WTC11 (cell line): Measurements from ENCODE around the gene SYNRG. TPM values are rescaled to one million over a fixed set of nuclear protein-coding genes. Genes with fewer than 3 reads are reported as not detected.
A peak's percentile ranks its signal among the peaks of the same experiment; 100 is the strongest.

Source experiments
- ATAC-seq: fragments of 200-7000 bp; cut with Tn5 transposase; 2 replicates; pipeline ENCODE4 v1.10.0; 2021; ENCODE audit warnings: mild to moderate bottlenecking, moderate library complexity
- CTCF ChIA-PET: fragments of 300-600 bp; sonication (Branson Sonifier 250); formaldehyde crosslinking; loops from one replicate; lab custom pipeline; 2021; ENCODE audit warnings: antibody characterized with exemption; lab: Charles Lee
- POLR2A ChIA-PET: fragments of 350-600 bp; sonication (Branson Sonifier 250); formaldehyde crosslinking; loops from one replicate; lab custom pipeline; 2021; ENCODE audit warnings: antibody characterized with exemption; lab: Charles Lee
- DNase-seq: peaks from one replicate; pipeline ENCODE4 v3.0.0; 2021; ENCODE audit warnings: low spot score
- H3K27ac Mint-ChIP-seq: 2 replicates; pipeline ENCODE4 v1.8.0; 2021; ENCODE audit warnings: mixed read lengths
- H3K27me3 Mint-ChIP-seq: 2 replicates; pipeline ENCODE4 v1.8.0; 2021; ENCODE audit warnings: low read depth, mild to moderate bottlenecking, moderate library complexity, mixed read lengths
- H3K36me3 Mint-ChIP-seq: 2 replicates; pipeline ENCODE4 v1.8.0; 2021; ENCODE audit warnings: mixed read lengths
- H3K4me1 Mint-ChIP-seq: 2 replicates; pipeline ENCODE4 v1.8.0; 2022; ENCODE audit warnings: mixed read lengths
- H3K4me3 Mint-ChIP-seq: 2 replicates; pipeline ENCODE4 v1.8.0; 2021; ENCODE audit warnings: mild to moderate bottlenecking, moderate library complexity, mixed read lengths
- H3K9me3 Mint-ChIP-seq: 2 replicates; pipeline ENCODE4 v1.8.0; 2021; ENCODE audit warnings: mixed read lengths
- FOXK1 ChIP-seq: sonication (generic); formaldehyde crosslinking; IDR thresholded peaks from 2 replicates; pipeline ENCODE4 v1.8.0; 2022; ENCODE audit warnings: mild to moderate bottlenecking, moderate library complexity, missing genetic modification reagents
- FOXP4 ChIP-seq: sonication (generic); formaldehyde crosslinking; IDR thresholded peaks from 2 replicates; pipeline ENCODE4 v1.8.0; 2022; ENCODE audit warnings: mild to moderate bottlenecking, missing genetic modification reagents
- GABPB1 ChIP-seq: sonication (generic); formaldehyde crosslinking; IDR thresholded peaks from 2 replicates; pipeline ENCODE4 v1.8.1; 2023; ENCODE audit warnings: mild to moderate bottlenecking, missing genetic modification reagents
- JAZF1 ChIP-seq: fragments of 250-450 bp; sonication (Bioruptor Pico); IDR thresholded peaks from 2 replicates; pipeline ENCODE4 v1.9.0; 2021; ENCODE audit warnings: moderate library complexity, mild to moderate bottlenecking, inconsistent platforms
- JUN ChIP-seq: sonication (generic); formaldehyde crosslinking; IDR thresholded peaks from 2 replicates; pipeline ENCODE4 v1.8.0; 2023; ENCODE audit warnings: mild to moderate bottlenecking, missing genetic modification reagents
- NFE2L1 ChIP-seq: sonication (generic); formaldehyde crosslinking; IDR thresholded peaks from 2 replicates; pipeline ENCODE4 v1.8.1; 2023; ENCODE audit warnings: missing genetic modification reagents
- NR2C2 ChIP-seq: sonication (generic); formaldehyde crosslinking; IDR thresholded peaks from 2 replicates; pipeline ENCODE4 v1.8.0; 2022; ENCODE audit warnings: mild to moderate bottlenecking, missing genetic modification reagents
- OVOL2 ChIP-seq: fragments of 250-450 bp; sonication (Bioruptor Pico); IDR thresholded peaks from 2 replicates; pipeline ENCODE4 v1.9.0; 2021; ENCODE audit warnings: mild to moderate bottlenecking, borderline replicate concordance
- SMAD3 ChIP-seq: sonication (generic); formaldehyde crosslinking; IDR thresholded peaks from 2 replicates; pipeline ENCODE4 v1.8.0; 2022; ENCODE audit warnings: missing genetic modification reagents, mild to moderate bottlenecking, borderline replicate concordance
- ZMAT4 ChIP-seq: fragments of 250-450 bp; sonication (Bioruptor Pico); IDR thresholded peaks from 2 replicates; pipeline ENCODE4 v1.9.0; 2021; ENCODE audit warnings: mild to moderate bottlenecking
- ZNF121 ChIP-seq: sonication (generic); formaldehyde crosslinking; IDR thresholded peaks from 2 replicates; pipeline ENCODE4 v1.8.0; 2023; ENCODE audit warnings: missing genetic modification reagents
- ZNF232 ChIP-seq: sonication (generic); formaldehyde crosslinking; IDR thresholded peaks from 2 replicates; pipeline ENCODE4 v1.8.0; 2022; ENCODE audit warnings: mild to moderate bottlenecking, missing genetic modification reagents
- ZNF263 ChIP-seq: sonication (generic); formaldehyde crosslinking; IDR thresholded peaks from 2 replicates; pipeline ENCODE4 v1.8.1; 2022; ENCODE audit warnings: low read depth, mild to moderate bottlenecking, moderate library complexity, missing genetic modification reagents
- total RNA-seq: library from RNA; stranded (reverse); gene quantifications from 3 replicates; pipeline ENCODE4 v1.2.3, GENCODE V29; 2021
- TF ChIP-seq, protein P1 (sequence below): sonication (generic); formaldehyde crosslinking; conservative IDR thresholded peaks from 2 replicates; pipeline ENCODE4 v1.8.1; 2022; ENCODE audit warnings: mild to moderate bottlenecking, missing genetic modification reagents
- TF ChIP-seq, protein P2 (sequence below): sonication (generic); formaldehyde crosslinking; IDR thresholded peaks from 2 replicates; pipeline ENCODE4 v1.8.0; 2023; ENCODE audit warnings: missing genetic modification reagents
- TF ChIP-seq, protein P3 (sequence below): sonication (generic); formaldehyde crosslinking; IDR thresholded peaks from 2 replicates; pipeline ENCODE4 v1.8.0; 2022; ENCODE audit warnings: mild to moderate bottlenecking, missing genetic modification reagents
- TF ChIP-seq, protein P4 (sequence below): sonication (generic); formaldehyde crosslinking; IDR thresholded peaks from 2 replicates; pipeline ENCODE4 v1.8.1; 2023; ENCODE audit warnings: mild to moderate bottlenecking, missing genetic modification reagents, moderate library complexity

Gene SYNRG
- total RNA-seq, 1 experiment from 2014 or later: 31.3 TPM

DNA sequence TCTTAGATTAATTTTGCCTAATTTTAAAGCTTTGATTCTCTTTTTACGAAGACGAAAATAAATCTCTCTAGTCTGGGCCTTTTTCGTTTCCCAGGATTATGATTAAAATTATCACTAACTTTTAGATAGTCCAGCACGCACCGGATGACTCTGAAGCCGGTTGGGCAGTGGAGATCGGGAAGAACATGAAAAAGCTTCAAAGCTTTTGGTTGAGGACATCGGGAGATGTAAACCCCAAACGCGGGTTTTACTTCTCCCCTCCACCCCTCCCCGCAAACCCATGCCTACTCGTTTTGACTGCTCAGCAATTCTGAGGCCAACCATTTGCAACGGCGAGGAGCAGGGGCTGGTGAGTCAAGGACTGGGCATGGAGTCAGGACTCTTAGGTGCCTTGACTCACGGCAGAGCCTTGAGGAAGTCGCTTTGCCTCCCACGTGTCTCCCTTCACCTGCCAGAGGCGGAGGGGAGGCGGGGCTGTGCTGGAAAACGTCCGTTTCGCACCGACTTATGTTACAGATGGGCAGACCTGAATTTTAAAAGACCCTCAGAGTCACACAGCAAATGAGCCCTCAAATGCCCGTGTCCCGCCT, 120.5 kb downstream of the SYNRG start:
- ChIA-PET POLR2A (interaction anchor here (0.6 to 1.3 kb wide), 2 partner anchors 120 to 121 kb away, joined by 4 to 5 read pairs; partner anchors contain the start of gene SYNRG), CTCF (interaction anchor here (0.6 to 1.0 kb wide), 4 partner anchors 18 to 120 kb away, joined by 3 to 4 read pairs (median 4); partner anchors contain the start of gene SYNRG)
- peak; percentile 55 for ATAC-seq
- DNase-seq: peak; percentile 79
- Mint-ChIP-seq H3K27me3 (peaks cover 4% of the 10 kb centered on the region; the same call in 1 of the 2 replicates), H3K4me3 (peak overlapping the region; percentile 82), H3K4me1 (peaks cover 40% of the 10 kb centered on the region), H3K27ac (peak overlapping the region; percentile 41; the same call in 1 of the 2 replicates)
- TF ChIP-seq JUN (CRISPR knock-in tag): no peak
- TF ChIP-seq ZMAT4 (CRISPR knock-in tag): no peak
- TF ChIP-seq, protein P1, sequence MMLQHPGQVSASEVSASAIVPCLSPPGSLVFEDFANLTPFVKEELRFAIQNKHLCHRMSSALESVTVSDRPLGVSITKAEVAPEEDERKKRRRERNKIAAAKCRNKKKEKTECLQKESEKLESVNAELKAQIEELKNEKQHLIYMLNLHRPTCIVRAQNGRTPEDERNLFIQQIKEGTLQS (CRISPR knock-in tag): no peak
- TF ChIP-seq FOXP4 (CRISPR knock-in tag): peak; percentile 51; the same call in 1 of the 2 replicates
- TF ChIP-seq JAZF1 (CRISPR knock-in tag): no peak
- 0 out of 2 replicates have a peak, but pooled peaks have one; percentile 9 for TF ChIP-seq ZNF232
- no peak for TF ChIP-seq ZNF121 (CRISPR knock-in tag)
- no peak for TF ChIP-seq NR2C2 (CRISPR knock-in tag)
- 0 out of 2 replicates have a peak, but pooled peaks have one; percentile 7 for TF ChIP-seq GABPB1 (CRISPR knock-in tag)
- TF ChIP-seq SMAD3 (CRISPR knock-in tag): peak; percentile 29; the same call in 1 of the 2 replicates
- TF ChIP-seq, protein P2, sequence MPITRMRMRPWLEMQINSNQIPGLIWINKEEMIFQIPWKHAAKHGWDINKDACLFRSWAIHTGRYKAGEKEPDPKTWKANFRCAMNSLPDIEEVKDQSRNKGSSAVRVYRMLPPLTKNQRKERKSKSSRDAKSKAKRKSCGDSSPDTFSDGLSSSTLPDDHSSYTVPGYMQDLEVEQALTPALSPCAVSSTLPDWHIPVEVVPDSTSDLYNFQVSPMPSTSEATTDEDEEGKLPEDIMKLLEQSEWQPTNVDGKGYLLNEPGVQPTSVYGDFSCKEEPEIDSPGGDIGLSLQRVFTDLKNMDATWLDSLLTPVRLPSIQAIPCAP (CRISPR knock-in tag): 0 out of 2 replicates have a peak, but pooled peaks have one; percentile 30
- TF ChIP-seq, protein P3, sequence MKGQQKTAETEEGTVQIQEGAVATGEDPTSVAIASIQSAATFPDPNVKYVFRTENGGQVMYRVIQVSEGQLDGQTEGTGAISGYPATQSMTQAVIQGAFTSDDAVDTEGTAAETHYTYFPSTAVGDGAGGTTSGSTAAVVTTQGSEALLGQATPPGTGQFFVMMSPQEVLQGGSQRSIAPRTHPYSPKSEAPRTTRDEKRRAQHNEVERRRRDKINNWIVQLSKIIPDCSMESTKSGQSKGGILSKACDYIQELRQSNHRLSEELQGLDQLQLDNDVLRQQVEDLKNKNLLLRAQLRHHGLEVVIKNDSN (CRISPR knock-in tag): peak; percentile 67; the same call in 1 of the 2 replicates
- no peak for TF ChIP-seq ZNF263 (CRISPR knock-in tag)
- peak; percentile 19; the same call in 1 of the 2 replicates for TF ChIP-seq FOXK1 (CRISPR knock-in tag)
- no peak for TF ChIP-seq OVOL2 (CRISPR knock-in tag)
- TF ChIP-seq, protein P4, sequence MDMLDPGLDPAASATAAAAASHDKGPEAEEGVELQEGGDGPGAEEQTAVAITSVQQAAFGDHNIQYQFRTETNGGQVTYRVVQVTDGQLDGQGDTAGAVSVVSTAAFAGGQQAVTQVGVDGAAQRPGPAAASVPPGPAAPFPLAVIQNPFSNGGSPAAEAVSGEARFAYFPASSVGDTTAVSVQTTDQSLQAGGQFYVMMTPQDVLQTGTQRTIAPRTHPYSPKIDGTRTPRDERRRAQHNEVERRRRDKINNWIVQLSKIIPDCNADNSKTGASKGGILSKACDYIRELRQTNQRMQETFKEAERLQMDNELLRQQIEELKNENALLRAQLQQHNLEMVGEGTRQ: peak; percentile 68
- TF ChIP-seq, all 79 proteins: peak for 8
- Mint-ChIP-seq H3K9me3 (no peaks in the 10 kb centered on the region), H3K36me3 (0 out of 2 replicates have a peak, but pooled peaks cover 4% of the 10 kb centered on the region)

DNA sequence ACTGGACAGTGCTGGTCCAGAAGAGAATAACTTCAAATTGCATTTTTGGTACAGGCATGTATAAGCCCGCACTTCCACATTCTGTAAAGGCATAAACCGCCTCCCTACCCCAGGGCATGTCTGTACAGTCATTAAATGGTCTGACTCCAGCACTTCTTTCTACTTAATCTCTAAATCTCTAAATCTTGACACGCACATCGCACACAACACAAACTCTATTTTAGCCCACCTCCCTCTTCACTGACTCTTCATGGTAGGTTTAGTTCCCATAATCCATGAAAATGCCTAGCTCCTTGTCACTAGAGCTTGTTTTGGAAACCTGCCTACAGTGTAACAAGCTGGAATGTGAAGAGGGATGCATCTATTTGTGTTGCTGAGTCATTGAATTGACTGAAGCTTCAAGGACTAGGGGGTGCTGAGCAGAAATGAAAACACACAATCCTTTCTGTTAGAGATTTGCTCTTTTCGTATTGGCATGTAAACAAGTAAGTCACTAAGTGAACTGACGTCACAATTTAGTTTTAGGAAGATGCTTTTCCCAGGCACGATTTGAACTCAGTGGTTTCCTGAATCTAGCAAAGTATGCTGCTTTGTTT, 121.1 kb downstream of the SYNRG start:
- peak overlapping the region; percentile 82 for H3K4me3 Mint-ChIP-seq
- peak overlapping the region; percentile 41; the same call in 1 of the 2 replicates for H3K27ac Mint-ChIP-seq
- H3K4me1 Mint-ChIP-seq: peaks cover 46% of the 10 kb centered on the region
- ChIA-PET CTCF (interaction anchor here (0.6 to 1.0 kb wide), 3 partner anchors 19 to 102 kb away, joined by 3 to 4 read pairs (median 3); no protein-coding TSS in a partner anchor), POLR2A (interaction anchor here (1.3 kb wide), 1 partner anchor 121 kb away, joined by 5 read pairs; the partner anchor contains the start of gene SYNRG)
- H3K9me3 Mint-ChIP-seq: no peaks in the 10 kb centered on the region
- TF ChIP-seq GABPB1 (CRISPR knock-in tag): peak; percentile 61
- peak; percentile 75; the same call in 1 of the 2 replicates for TF ChIP-seq NFE2L1 (CRISPR knock-in tag)
- no peak for TF ChIP-seq ZMAT4 (CRISPR knock-in tag)
- 0 out of 2 replicates have a peak, but pooled peaks cover 4% of the 10 kb centered on the region for H3K36me3 Mint-ChIP-seq
- no peak for ATAC-seq
- no peak for DNase-seq
- peaks cover 4% of the 10 kb centered on the region; the same call in 1 of the 2 replicates for H3K27me3 Mint-ChIP-seq
